CD8-positive, alpha-beta memory T cell (primary cell): ENCODE measurements around the gene AHI1. TPM values are rescaled to one million over a fixed set of nuclear protein-coding genes. Genes with fewer than 3 reads are reported as not detected.
"Not testable (repeated sequence)": the region's sequence is repeated elsewhere in the genome, so short reads cannot be mapped to it uniquely, and the experiment has no call there.

Experiments
- CTCF ChIA-PET: fragments of 350-600 bp; sonication (Branson Sonifier 250); formaldehyde crosslinking; loops from one replicate; lab custom pipeline; 2021; ENCODE audit warnings: antibody characterized with exemption; lab: Charles Lee
- POLR2A ChIA-PET: fragments of 350-600 bp; sonication (Branson Sonifier 250); formaldehyde crosslinking; loops from one replicate; lab custom pipeline; 2021; ENCODE audit warnings: antibody characterized with exemption; lab: Charles Lee
- DNase-seq, 5 donors: peaks; one replicate each; pipeline versions ENCODE4 v3.0.0 to v3.0.0-alpha.2; 2020 to 2022; ENCODE audit warnings: mixed read lengths in 1 of 5
- H3K27ac ChIP-seq: one replicate; pipeline ENCODE4 v1.7.0; 2013; ENCODE audit warnings: low read depth, mild to moderate bottlenecking, low read length, moderate library complexity
- H3K27me3 ChIP-seq: 2 replicates; pipeline ENCODE4 v1.7.0; 2013; ENCODE audit warnings: low read length, mild to moderate bottlenecking; ENCODE audit not compliant: insufficient read depth, poor library complexity, severe bottlenecking
- H3K36me3 ChIP-seq: 2 replicates; pipeline ENCODE4 v1.7.0; 2013; ENCODE audit warnings: mild to moderate bottlenecking, low read length, moderate library complexity; ENCODE audit not compliant: insufficient read depth
- H3K4me1 ChIP-seq: 2 replicates; pipeline ENCODE4 v1.7.0; 2013; ENCODE audit warnings: mild to moderate bottlenecking, low read length, moderate library complexity; ENCODE audit not compliant: insufficient read depth
- H3K4me3 ChIP-seq: 2 replicates; pipeline ENCODE4 v1.7.0; 2013; ENCODE audit warnings: mild to moderate bottlenecking, low read length
- H3K9me3 ChIP-seq: 2 replicates; pipeline ENCODE4 v1.7.0; 2013; ENCODE audit warnings: mild to moderate bottlenecking, low read length
- H3K27ac Mint-ChIP-seq, 8 donors: one replicate each; pipeline ENCODE4 v1.8.0; 2020 to 2021; ENCODE audit warnings: mixed read lengths in 8 of 8, mild to moderate bottlenecking in 6 of 8, inconsistent platforms in 3 of 8, moderate library complexity in 3 of 8
- H3K27me3 Mint-ChIP-seq, 2 donors: one replicate each; pipeline ENCODE4 v1.8.0; 2020 to 2021; ENCODE audit warnings: mixed read lengths in 2 of 2, mild to moderate bottlenecking in 1 of 2, moderate library complexity in 1 of 2
- H3K36me3 Mint-ChIP-seq, 3 donors: one replicate each; pipeline ENCODE4 v1.8.0; 2020 to 2021; ENCODE audit warnings: mixed read lengths in 3 of 3, inconsistent platforms in 1 of 3, mild to moderate bottlenecking in 1 of 3
- H3K4me1 Mint-ChIP-seq, 3 donors: one replicate each; pipeline ENCODE4 v1.8.0; 2020 to 2021; ENCODE audit warnings: mixed read lengths in 3 of 3, inconsistent platforms in 1 of 3, mild to moderate bottlenecking in 1 of 3
- H3K4me3 Mint-ChIP-seq, 7 donors: one replicate each; pipeline ENCODE4 v1.8.0; 2020 to 2021; ENCODE audit warnings: mixed read lengths in 7 of 7, mild to moderate bottlenecking in 6 of 7, moderate library complexity in 4 of 7, inconsistent platforms in 2 of 7
- H3K9me3 Mint-ChIP-seq, 5 donors: one replicate each; pipeline ENCODE4 v1.8.0; 2020 to 2022; ENCODE audit warnings: mixed read lengths in 5 of 5, mild to moderate bottlenecking in 3 of 5, moderate library complexity in 2 of 5, inconsistent platforms in 1 of 5
- polyA plus RNA-seq: library from polyadenylated mRNA; unstranded; fragments of 300-500 nt; fragmentation: Illumina TruSeq; gene quantifications from one replicate; pipeline ENCODE4 v1.2.3, GENCODE V29; 2021
- total RNA-seq, 2 experiments: library from RNA; stranded (reverse); gene quantifications; one replicate each; pipeline ENCODE4 v1.2.3, GENCODE V29; 2021

AHI1 gene
- total and polyA plus RNA-seq, 3 experiments from 2014 or later: 3.6 to 41.2 (median 41.1) TPM

DNA sequence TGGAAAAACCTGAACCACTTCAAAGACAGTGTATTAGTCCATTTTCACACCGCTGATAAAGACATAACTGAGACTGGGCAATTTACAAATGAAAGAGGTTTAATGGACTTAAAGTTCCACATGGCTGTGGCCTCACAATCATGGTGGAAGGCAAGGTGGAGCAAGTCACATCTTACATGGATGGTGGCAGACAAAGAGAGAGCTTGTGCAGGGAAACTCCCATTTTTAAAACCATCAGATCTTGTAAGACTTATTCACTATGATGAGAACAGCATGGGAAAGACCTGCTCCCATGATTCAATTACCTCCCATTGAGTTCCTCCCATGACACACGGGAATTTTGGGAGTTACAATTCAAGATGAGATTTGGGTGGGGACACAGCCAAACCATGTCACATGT lies 13.6 kb downstream of the AHI1 start:
- H3K4me3 ChIP-seq, H3K27ac Mint-ChIP-seq, CTCF ChIA-PET, H3K27me3 Mint-ChIP-seq, DNase-seq, H3K9me3 ChIP-seq, H3K27ac ChIP-seq, H3K4me1 ChIP-seq, H3K36me3 ChIP-seq, H3K4me3 Mint-ChIP-seq, H3K27me3 ChIP-seq, H3K4me1 Mint-ChIP-seq, POLR2A ChIA-PET: not testable (repeated sequence)
- Mint-ChIP-seq H3K9me3 (peaks cover 24 to 36% (median 26%) of the 10 kb centered on the region in 5 donors), H3K36me3 (peaks cover 30 to 59% (median 51%) of the 10 kb centered on the region in 3 donors)

DNA sequence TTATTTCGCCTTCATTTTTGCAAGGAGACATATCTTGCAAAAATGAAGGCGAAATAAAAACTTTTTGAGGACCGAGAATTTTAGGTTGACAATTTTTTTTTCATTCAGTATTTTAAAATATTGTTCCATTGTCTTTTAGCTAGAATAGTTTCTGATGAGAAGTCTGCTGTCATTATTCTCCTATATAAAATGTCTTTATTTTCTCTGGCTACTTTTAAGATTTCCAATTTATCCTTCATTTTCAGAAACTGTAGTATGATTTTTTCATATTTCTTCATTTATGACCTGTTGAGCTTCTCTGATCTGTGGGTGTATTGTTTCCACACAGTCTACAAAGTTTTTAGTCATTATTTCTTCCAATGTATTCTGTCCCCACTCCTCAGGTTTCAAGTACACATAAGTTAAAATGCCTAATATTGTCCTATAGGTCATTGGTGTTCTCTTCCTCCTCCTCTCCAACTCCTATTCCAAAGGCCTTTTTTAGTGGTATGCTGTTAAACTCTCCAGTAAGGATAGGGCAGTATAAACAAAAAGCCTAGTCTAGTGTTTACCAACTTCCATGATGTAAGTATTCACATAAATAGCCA lies 15.7 kb downstream of the AHI1 start:
- peaks cover 6% of the 10 kb centered on the region for H3K9me3 ChIP-seq
- no peaks in the 10 kb centered on the region for H3K27me3 ChIP-seq
- ChIA-PET CTCF (no interaction called here), POLR2A (no interaction called here)
- no peak overlapping the region for H3K27ac Mint-ChIP-seq
- H3K27me3 Mint-ChIP-seq: no peaks in the 10 kb centered on the region
- no peaks in the 10 kb centered on the region for H3K36me3 ChIP-seq
- H3K36me3 Mint-ChIP-seq: peaks cover 26 to 57% (median 54%) of the 10 kb centered on the region in 3 donors
- no peak for DNase-seq
- H3K4me1 ChIP-seq: no peaks in the 10 kb centered on the region
- H3K9me3 Mint-ChIP-seq: peaks cover 26 to 45% (median 30%) of the 10 kb centered on the region in 5 donors
- no peak overlapping the region for H3K27ac ChIP-seq
- H3K4me1 Mint-ChIP-seq: no peaks in the 10 kb centered on the region
- no peak overlapping the region for H3K4me3 Mint-ChIP-seq
- H3K4me3 ChIP-seq: no peak overlapping the region

- H3K9me3 ChIP-seq: peaks cover 6% of the 10 kb centered on the region
- H3K36me3 Mint-ChIP-seq: peaks cover 26 to 52% (median 46%) of the 10 kb centered on the region in 3 donors
- no peak for DNase-seq
- no peaks in the 10 kb centered on the region for H3K27me3 ChIP-seq
- no peak overlapping the region for H3K27ac Mint-ChIP-seq
- no peaks in the 10 kb centered on the region for H3K4me1 Mint-ChIP-seq
- no peaks in the 10 kb centered on the region for H3K36me3 ChIP-seq
- H3K27me3 Mint-ChIP-seq: no peaks in the 10 kb centered on the region
- no peaks in the 10 kb centered on the region for H3K4me1 ChIP-seq
- peaks cover 26 to 45% (median 30%) of the 10 kb centered on the region in 5 donors for H3K9me3 Mint-ChIP-seq
- ChIA-PET POLR2A (no interaction called here), CTCF (no interaction called here)
- H3K27ac ChIP-seq: no peak overlapping the region
- no peak overlapping the region for H3K4me3 ChIP-seq
- H3K4me3 Mint-ChIP-seq: peak overlapping the region in 1 of 7 donors; percentile 73
Observed at GRCh38 chr6:135479601-135480000, 17.9 kb downstream of the AHI1 start.

DNA sequence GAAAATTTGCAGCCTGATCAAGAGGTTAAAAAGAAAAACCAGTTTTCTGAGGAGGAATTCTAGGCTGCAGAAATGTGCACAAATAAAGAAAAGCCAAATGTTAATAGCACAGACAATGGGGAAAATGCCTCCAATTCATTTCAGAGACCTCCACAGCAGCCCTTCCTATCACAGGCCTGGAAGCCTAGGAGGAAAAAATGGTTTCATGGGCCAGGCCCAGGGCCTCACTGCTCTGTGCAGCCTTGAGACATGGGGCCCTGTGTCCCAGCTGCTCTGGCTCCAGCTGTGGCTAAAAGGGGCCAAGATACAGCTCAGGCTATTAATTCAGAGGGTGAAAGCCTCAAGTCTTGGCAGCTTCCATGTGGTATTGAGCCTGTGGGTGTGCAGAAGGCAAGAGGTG lies 18.9 kb downstream of the AHI1 start:
- Histone ChIP-seq H3K27ac (no peak overlapping the region), H3K27me3 (no peaks in the 10 kb centered on the region), H3K36me3 (no peaks in the 10 kb centered on the region), H3K9me3 (peaks cover 6% of the 10 kb centered on the region), H3K4me1 (no peaks in the 10 kb centered on the region), H3K4me3 (no peak overlapping the region)
- Mint-ChIP-seq H3K4me3 (no peak overlapping the region), H3K4me1 (no peaks in the 10 kb centered on the region), H3K9me3 (peaks cover 19 to 39% (median 27%) of the 10 kb centered on the region in 5 donors), H3K27ac (no peak overlapping the region), H3K27me3 (no peaks in the 10 kb centered on the region), H3K36me3 (peaks cover 20 to 44% (median 38%) of the 10 kb centered on the region in 3 donors)
- POLR2A ChIA-PET: no interaction called here
- DNase-seq: no peak
- CTCF ChIA-PET: no interaction called here

GRCh38 chr6:135475292-135475886 lies 22.2 kb downstream of the AHI1 start:
- H3K27me3 ChIP-seq: no peaks in the 10 kb centered on the region
- no peaks in the 10 kb centered on the region for H3K36me3 ChIP-seq
- Mint-ChIP-seq H3K27ac (no peak overlapping the region), H3K27me3 (no peaks in the 10 kb centered on the region), H3K36me3 (peaks cover 14 to 23% (median 21%) of the 10 kb centered on the region in 3 donors), H3K4me1 (no peaks in the 10 kb centered on the region), H3K9me3 (peaks cover 4 to 18% (median 11%) of the 10 kb centered on the region in 5 donors), H3K4me3 (no peak overlapping the region)
- H3K4me1 ChIP-seq: no peaks in the 10 kb centered on the region
- ChIA-PET POLR2A (no interaction called here), CTCF (no interaction called here)
- no peak for DNase-seq
- no peaks in the 10 kb centered on the region for H3K9me3 ChIP-seq
- H3K27ac ChIP-seq: no peak overlapping the region
- no peak overlapping the region for H3K4me3 ChIP-seq

DNA sequence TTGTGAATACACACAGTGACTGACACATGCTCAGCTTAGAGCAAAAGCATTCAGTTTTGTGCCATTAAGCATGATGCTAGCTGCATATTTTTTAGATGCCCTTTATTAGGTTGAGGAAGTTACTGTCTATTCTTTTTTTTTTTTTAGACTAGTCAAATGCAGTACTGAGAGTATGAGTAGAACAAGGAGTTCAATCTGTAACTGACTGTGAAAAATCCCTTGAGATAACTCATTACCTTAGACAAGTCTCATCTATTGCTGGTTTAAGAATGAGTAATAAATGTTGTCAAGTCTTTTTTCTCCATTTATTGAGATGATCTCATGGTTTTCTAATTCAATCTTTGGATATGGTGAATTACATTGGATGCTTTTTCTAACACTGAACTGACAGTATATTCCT lies 23.2 kb downstream of the AHI1 start:
- Mint-ChIP-seq H3K9me3 (peaks cover 4 to 10% (median 8%) of the 10 kb centered on the region in 5 donors), H3K4me1 (no peaks in the 10 kb centered on the region), H3K4me3 (no peak overlapping the region), H3K27ac (no peak overlapping the region), H3K27me3 (no peaks in the 10 kb centered on the region), H3K36me3 (peaks cover 9 to 16% (median 11%) of the 10 kb centered on the region in 3 donors)
- H3K27me3 ChIP-seq: no peaks in the 10 kb centered on the region
- no peak overlapping the region for H3K27ac ChIP-seq
- H3K9me3 ChIP-seq: no peaks in the 10 kb centered on the region
- no peaks in the 10 kb centered on the region for H3K36me3 ChIP-seq
- ChIA-PET POLR2A (no interaction called here), CTCF (no interaction called here)
- H3K4me1 ChIP-seq: no peaks in the 10 kb centered on the region
- DNase-seq: no peak
- H3K4me3 ChIP-seq: no peak overlapping the region

GRCh38 chr6:135465903-135466302 lies 31.6 kb downstream of the AHI1 start:
- peaks cover 0 to 2% (median 0%) of the 10 kb centered on the region in 5 donors for H3K9me3 Mint-ChIP-seq
- no peak overlapping the region for H3K4me3 Mint-ChIP-seq
- Histone ChIP-seq H3K27ac (no peak overlapping the region), H3K4me3 (no peak overlapping the region), H3K27me3 (no peaks in the 10 kb centered on the region), H3K4me1 (no peaks in the 10 kb centered on the region), H3K9me3 (no peaks in the 10 kb centered on the region), H3K36me3 (no peaks in the 10 kb centered on the region)
- peaks cover 0 to 16% (median 11%) of the 10 kb centered on the region in 3 donors for H3K36me3 Mint-ChIP-seq
- CTCF ChIA-PET: no interaction called here
- H3K27me3 Mint-ChIP-seq: no peaks in the 10 kb centered on the region
- no peak for DNase-seq
- peak overlapping the region in 2 of 8 donors; percentile 6 to 68 for H3K27ac Mint-ChIP-seq
- peaks cover 0 to 6% (median 4%) of the 10 kb centered on the region in 3 donors for H3K4me1 Mint-ChIP-seq
- POLR2A ChIA-PET: no interaction called here

GRCh38 chr6:135465307-135465706 lies 32.2 kb downstream of the AHI1 start:
- no peaks in the 10 kb centered on the region for H3K36me3 ChIP-seq
- H3K27me3 ChIP-seq: no peaks in the 10 kb centered on the region
- POLR2A ChIA-PET: no interaction called here
- H3K4me1 Mint-ChIP-seq: peaks cover 0 to 6% (median 4%) of the 10 kb centered on the region in 3 donors
- no peak overlapping the region for H3K4me3 ChIP-seq
- H3K27ac ChIP-seq: no peak overlapping the region
- CTCF ChIA-PET: no interaction called here
- no peaks in the 10 kb centered on the region for H3K4me1 ChIP-seq
- H3K27me3 Mint-ChIP-seq: no peaks in the 10 kb centered on the region
- no peak overlapping the region for H3K27ac Mint-ChIP-seq
- peaks cover 0 to under 1% (median 0%) of the 10 kb centered on the region in 5 donors for H3K9me3 Mint-ChIP-seq
- H3K36me3 Mint-ChIP-seq: peaks cover 0 to 17% (median 9%) of the 10 kb centered on the region in 3 donors
- no peak overlapping the region for H3K4me3 Mint-ChIP-seq
- DNase-seq: no peak
- H3K9me3 ChIP-seq: no peaks in the 10 kb centered on the region
